Motor neuron (in vitro differentiated cells): ENCODE results near the gene OSBPL5. TPM values are rescaled to one million over a fixed set of nuclear protein-coding genes. Genes with fewer than 3 reads are reported as not detected.
A peak's percentile ranks its signal among the peaks of the same experiment; 100 is the strongest.

Experiments used
- ATAC-seq, 8 experiments: fragments of 200-7000 bp; cut with Tn5 transposase; replicated peaks in 6 of 8; 2 replicates each; pipeline ENCODE4 v1.8.0; 2021; ENCODE audit warnings: mild to moderate bottlenecking in 8 of 8, moderate library complexity in 8 of 8
- H3K27ac ChIP-seq, 2 donors: fragments of 250-450 bp; sonication (Bioruptor Pico); 2 replicates each; pipeline ENCODE4 v1.9.0; 2021; ENCODE audit warnings: antibody characterized with exemption in 2 of 2, mild to moderate bottlenecking in 2 of 2, moderate library complexity in 1 of 2
- H3K4me1 ChIP-seq, 2 donors: fragments of 250-450 bp; sonication (Bioruptor Pico); replicated peaks in 1 of 2; 2 replicates each; pipeline ENCODE4 v1.6.1; 2021; ENCODE audit warnings: antibody characterized with exemption in 2 of 2, mild to moderate bottlenecking in 2 of 2, moderate library complexity in 1 of 2
- H3K4me3 ChIP-seq, 5 donors: fragments of 250-450 bp; sonication (Bioruptor Pico); 2 replicates each; pipeline ENCODE4 v1.9.0; 2021; ENCODE audit warnings: antibody characterized with exemption in 5 of 5, mild to moderate bottlenecking in 5 of 5, moderate library complexity in 4 of 5
- WGBS, 10 experiments: fragments of 450-650 bp; shearing (Covaris generic); methylation state at CpG; one replicate each; pipeline ENCODE4 v1.0.0; 2022; 5-methylcytosine and 5-hydroxymethylcytosine counted together
- in situ Hi-C, 9 experiments: fragments of 400-800 bp; cut with MboI; loops; one replicate each; pipeline ENCODE4 v1.15.0; 2021; ENCODE audit warnings: low sequenced_read_pairs in 9 of 9, low pct_unique_long_range_greater_than_20kb in 2 of 9; ENCODE audit not compliant: unreplicated experiment in 9 of 9
- total RNA-seq, 8 experiments: library from RNA; unstranded; fragments of 300-600 nt; gene quantifications; 2 replicates each; pipeline versions ENCODE4 v1.2.3 to v1.2.4, GENCODE V29; 2022

OSBPL5 gene
- total RNA-seq, 8 experiments from 2014 or later, result 12.1 to 29.8 (median 18.1) TPM

DNA sequence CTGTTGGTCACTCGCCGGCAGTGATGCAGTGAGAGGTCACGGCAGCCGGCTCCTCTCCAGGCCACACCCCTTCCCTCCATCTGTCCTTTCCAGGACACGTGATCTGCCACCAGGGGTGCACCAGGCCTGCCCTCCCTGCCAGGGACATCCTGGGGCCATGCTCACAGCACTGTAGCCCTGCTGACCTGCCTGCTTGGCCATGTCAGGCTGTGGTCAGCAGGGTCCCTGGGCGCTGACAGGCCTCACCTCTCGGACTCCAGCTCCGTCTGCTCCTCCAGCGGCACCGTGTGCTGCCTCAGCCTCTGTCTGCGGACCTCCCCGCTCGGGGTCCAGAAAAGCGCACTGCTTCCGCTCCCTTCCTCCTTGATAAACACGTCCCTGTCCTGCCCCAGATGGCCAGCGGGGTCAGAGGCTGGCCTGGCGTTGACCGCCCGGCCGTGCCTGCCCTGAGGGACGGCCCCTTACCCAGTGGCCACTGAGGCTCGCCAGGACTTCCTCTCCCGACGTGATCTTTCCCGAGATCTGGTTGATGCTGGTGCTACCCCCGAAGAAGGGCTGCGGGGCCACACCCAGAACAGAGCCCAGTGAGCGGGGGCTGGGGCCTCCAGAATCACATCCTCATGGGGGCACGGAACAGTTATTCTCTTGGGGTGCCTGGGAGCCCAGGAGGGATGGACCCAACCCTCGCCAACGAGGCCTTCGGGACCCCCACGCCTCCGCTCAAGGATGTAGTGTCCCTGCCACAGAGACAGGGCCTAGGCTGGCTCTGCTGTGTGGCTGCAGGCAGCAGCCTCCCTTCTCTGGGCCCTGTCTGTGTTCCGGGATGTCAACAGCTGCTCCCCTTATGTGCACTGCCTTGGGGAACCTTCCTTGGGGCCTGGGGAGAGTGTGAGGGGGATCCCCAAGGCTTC, 71.6 kb downstream of the OSBPL5 start:
- no peak overlapping the region for H3K27ac ChIP-seq
- no peak overlapping the region for H3K4me3 ChIP-seq
- in situ Hi-C loops, result no loop called here
- peaks cover 7 to 8% of the 10 kb centered on the region in 2 donors for H3K4me1 ChIP-seq
- peak in 3 of 8 experiments; percentile 27 to 54 (median 51) for ATAC-seq
- WGBS, 10 experiments, result 0 to 100% (median 62%) methylated on average over 2 to 6 of the region's 36 CpGs; no CpG with 5 or more reads in 6 of the 10 experiments

DNA sequence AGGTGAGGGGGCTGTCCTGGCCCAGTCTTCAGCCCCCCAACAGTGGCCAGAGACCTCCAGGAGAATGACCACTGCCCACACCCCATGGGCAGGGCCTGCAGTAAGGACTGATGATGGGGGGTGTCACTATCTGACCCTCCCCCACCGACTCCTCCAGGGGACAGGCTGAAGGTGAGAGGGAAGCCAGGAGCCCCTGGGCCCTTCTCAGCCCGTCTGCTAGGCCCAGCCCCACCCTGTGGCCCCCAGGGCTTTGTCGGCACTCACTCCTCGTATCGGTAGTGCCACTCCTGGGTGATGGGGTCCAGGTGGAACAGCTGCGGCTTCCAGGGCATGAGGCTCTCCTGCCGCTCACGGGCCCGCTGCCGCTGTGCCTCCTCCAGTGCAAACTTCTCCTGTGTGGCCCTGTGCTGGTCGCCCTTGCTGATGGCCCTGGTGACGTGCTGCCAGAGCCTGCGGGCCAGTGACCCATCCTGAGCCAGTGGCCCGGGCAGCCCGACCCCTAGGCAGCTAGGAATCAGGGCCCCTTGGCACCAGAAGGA, 72.4 kb downstream of the OSBPL5 start:
- no peak for ATAC-seq
- peaks cover 7 to 8% of the 10 kb centered on the region in 2 donors for H3K4me1 ChIP-seq
- H3K27ac ChIP-seq, result no peak overlapping the region
- in situ Hi-C loops, result no loop called here
- no peak overlapping the region for H3K4me3 ChIP-seq
- 83% methylated on average over 4 of the region's 15 CpGs; no CpG with 5 or more reads in 9 of the 10 experiments for WGBS, 10 experiments

- 14 to 50% methylated on average over 1 to 7 of the region's 27 CpGs; no CpG with 5 or more reads in 8 of the 10 experiments for WGBS, 10 experiments
- H3K4me3 ChIP-seq, result no peak overlapping the region
- no peak overlapping the region for H3K27ac ChIP-seq
- peaks cover 7 to 8% of the 10 kb centered on the region in 2 donors for H3K4me1 ChIP-seq
- in situ Hi-C loops, result no loop called here
- ATAC-seq, result peak; percentile 55 to 91 (median 78)
These were observed 73.1 kb downstream of the OSBPL5 start for GRCh38 chr11:3091846-3092602.

- in situ Hi-C loops, result no loop called here
- no peak overlapping the region for H3K4me3 ChIP-seq
- WGBS, 10 experiments, result 0 to 40% methylated on average over 1 of the region's 14 CpGs; no CpG with 5 or more reads in 8 of the 10 experiments
- ATAC-seq, result no peak
- H3K27ac ChIP-seq, result no peak overlapping the region
- H3K4me1 ChIP-seq, result peaks cover 7 to 8% of the 10 kb centered on the region in 2 donors
These were observed 73.8 kb downstream of the OSBPL5 start for GRCh38 chr11:3091081-3091845.

DNA sequence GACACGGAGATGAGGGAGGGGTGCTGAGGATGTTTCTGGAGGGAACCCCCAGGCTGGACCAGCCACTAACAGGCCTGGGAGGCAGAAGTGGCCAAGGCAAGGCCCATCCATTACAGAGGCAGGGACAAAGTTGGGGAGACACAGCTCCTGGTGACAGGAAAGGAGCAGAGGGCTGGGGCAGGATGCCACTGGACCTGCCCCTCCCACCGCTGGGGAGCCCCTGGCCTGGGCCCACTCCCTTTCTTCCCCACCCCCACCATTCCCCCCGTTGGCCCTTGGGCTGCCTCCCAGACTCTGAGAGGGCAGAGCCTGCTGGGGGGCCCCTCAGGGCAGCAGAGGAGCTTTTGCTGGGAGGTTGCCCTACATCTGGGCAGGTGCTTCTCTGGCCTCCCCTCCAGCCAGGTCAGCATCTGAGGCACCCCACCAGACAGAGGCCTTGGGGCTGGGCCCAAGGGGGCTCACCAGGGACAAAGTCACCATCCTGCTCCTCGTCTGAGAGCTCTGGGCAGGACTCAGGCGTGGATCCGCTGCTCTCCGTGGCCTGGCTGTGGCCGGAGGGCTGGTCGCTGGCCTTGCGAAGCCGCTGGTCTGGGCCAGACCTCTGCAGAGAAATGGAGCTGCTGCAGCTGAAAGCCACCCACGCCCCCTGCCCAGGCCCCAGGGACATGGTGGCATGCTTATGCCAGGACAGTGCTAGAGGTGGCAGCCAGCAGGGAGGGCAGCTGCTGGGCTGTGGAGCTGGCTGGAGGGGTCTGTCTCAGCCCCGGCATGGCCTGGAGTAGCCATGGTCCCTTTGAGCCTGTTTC, 74.8 kb downstream of the OSBPL5 start:
- peaks cover under 1% of the 10 kb centered on the region in 2 donors for H3K4me1 ChIP-seq
- in situ Hi-C loops, result no loop called here
- H3K4me3 ChIP-seq, result no peak overlapping the region
- no peak overlapping the region for H3K27ac ChIP-seq
- WGBS, 10 experiments, result 50 to 100% (median 100%) methylated on average over 1 of the region's 13 CpGs; no CpG with 5 or more reads in 6 of the 10 experiments
- no peak for ATAC-seq

- 87 to 100% (median 90%) methylated on average over 1 to 6 of the region's 25 CpGs; no CpG with 5 or more reads in 7 of the 10 experiments for WGBS, 10 experiments
- no peak overlapping the region for H3K27ac ChIP-seq
- in situ Hi-C loops, result no loop called here
These were observed 75.7 kb downstream of the OSBPL5 start for GRCh38 chr11:3089236-3090061.

GRCh38 chr11:3088806-3089205, 76.3 kb downstream of the OSBPL5 start:
- WGBS, 10 experiments, result 62 to 93% (median 86%) methylated on average over 1 to 8 of the region's 14 CpGs; no CpG with 5 or more reads in 6 of the 10 experiments
- no peaks in the 10 kb centered on the region for H3K4me1 ChIP-seq
- ATAC-seq, result no peak
- H3K4me3 ChIP-seq, result no peak overlapping the region
- H3K27ac ChIP-seq, result no peak overlapping the region
- in situ Hi-C loops, result no loop called here

More at GRCh38 chr11:3089236-3090061, 75.7 kb downstream of the OSBPL5 start:
- Histone ChIP-seq H3K4me3 (no peak overlapping the region), H3K4me1 (no peaks in the 10 kb centered on the region)
- no peak for ATAC-seq

- Histone ChIP-seq H3K4me3 (no peak overlapping the region), H3K4me1 (no peaks in the 10 kb centered on the region), H3K27ac (no peak overlapping the region)
- in situ Hi-C loops, result no loop called here
- WGBS, 10 experiments, result 60 to 80% (median 60%) methylated on average over 1 to 5 of the region's 24 CpGs; no CpG with 5 or more reads in 7 of the 10 experiments
- no peak for ATAC-seq
These were observed 77.0 kb downstream of the OSBPL5 start for GRCh38 chr11:3087821-3088800.

DNA sequence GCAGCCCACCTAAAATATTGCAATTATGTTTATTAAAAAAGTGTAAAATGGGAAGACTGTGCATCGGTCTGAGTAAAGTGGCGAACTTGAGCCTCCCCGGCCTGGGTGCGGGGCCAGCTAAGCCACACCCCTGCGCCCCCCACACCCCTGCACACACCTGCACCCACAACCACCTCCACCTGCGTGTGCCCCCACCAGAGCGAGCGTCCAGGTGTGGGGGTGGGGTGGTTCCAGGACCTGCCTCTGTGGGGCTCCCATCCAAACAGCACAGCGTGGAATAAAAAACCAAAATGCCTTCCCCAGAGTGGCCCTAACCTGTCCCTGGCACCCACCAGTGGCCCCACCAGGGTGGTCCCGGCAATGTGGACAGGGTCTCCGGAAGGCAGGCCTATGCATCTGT, 77.7 kb downstream of the OSBPL5 start:
- 90% methylated on average over 2 of the region's 11 CpGs; no CpG with 5 or more reads in 9 of the 10 experiments for WGBS, 10 experiments
- no peaks in the 10 kb centered on the region for H3K4me1 ChIP-seq
- in situ Hi-C loops, result no loop called here
- ATAC-seq, result no peak
- no peak overlapping the region for H3K27ac ChIP-seq
- no peak overlapping the region for H3K4me3 ChIP-seq

- in situ Hi-C loops, result no loop called here
- H3K27ac ChIP-seq, result no peak overlapping the region
- ATAC-seq, result no peak
- H3K4me1 ChIP-seq, result no peaks in the 10 kb centered on the region
- H3K4me3 ChIP-seq, result no peak overlapping the region
- WGBS, 10 experiments, result 0 to 100% methylated on average over 1 to 2 of the region's 9 CpGs; no CpG with 5 or more reads in 8 of the 10 experiments
These were observed 78.4 kb downstream of the OSBPL5 start for GRCh38 chr11:3086671-3087150.
